Activated CD4-positive, CD25-positive, alpha-beta regulatory T cell (primary cell): ENCODE data around the gene PLEKHA5.

Source experiments
- DNase-seq, 4 experiments: peaks; one replicate each; lab custom pipeline; 2025; lab: John Stamatoyannopoulos, UW

The PLEKHA5 gene

DNA sequence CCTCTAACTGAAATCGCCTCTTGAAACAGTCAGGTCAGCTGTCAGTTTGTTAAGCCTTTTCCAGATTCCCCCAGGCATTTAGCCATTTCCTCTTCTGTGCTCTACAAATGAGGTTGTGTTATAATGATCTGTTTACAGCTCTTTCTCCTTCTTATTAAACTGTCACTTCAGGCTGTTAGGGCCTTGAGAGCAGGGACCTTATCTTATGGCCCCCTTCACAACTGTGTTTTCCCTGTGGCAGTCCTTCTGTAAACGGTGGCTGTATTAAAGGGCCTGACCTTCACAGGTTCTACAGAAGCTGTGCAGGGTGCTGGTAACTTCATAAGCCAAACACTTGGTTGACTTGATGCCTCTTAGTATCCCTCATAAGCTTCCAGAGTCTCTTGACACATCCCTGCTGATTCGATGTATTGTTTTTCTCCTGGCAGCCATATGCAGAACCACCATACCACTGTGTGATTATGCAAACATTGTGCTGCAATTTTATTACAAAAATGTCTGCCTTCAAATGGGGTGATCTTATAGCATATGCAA is 104.7 kb downstream of the PLEKHA5 start:
- DNase-seq: no peak

DNA sequence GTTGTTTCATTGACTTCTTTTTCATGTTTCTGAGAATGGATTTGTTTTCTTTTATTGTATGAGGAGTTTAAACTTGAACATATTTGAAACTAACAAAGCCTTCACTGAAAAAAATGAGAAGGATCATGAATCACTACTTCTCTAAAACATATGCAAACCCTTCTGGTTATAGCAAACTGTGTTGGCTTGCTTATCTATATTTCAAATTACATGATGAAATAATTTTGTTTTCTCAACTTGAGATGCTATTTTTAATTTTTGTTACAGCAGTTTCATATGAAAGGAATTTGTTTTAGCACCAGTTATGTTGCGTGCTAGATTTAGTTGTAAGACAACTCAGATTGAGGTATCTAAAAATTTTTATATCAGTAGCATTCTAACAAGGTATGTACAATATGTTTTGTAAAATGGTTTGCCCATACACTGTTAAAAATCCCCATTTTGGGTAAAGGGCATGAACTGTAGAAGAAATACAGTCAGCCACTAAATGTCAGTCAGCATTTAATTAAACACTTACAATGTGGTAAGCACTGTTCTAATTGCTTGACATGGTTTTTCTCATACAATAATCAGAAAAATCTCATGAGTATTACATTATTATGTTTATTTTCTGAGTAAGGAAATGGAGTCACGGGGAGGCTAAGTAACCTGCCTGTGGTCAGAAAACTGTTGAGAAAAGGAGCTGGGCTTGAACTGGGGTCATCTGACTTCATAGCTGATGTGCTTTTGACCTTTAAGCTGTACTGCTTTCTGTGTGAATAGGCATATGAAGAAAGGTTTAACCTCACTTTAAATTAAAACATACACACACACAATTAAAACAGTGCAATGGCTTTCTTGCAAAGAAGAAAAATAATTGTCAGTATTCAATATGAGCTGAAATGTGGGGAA is 105.7 kb downstream of the PLEKHA5 start:
- no peak for DNase-seq

DNA sequence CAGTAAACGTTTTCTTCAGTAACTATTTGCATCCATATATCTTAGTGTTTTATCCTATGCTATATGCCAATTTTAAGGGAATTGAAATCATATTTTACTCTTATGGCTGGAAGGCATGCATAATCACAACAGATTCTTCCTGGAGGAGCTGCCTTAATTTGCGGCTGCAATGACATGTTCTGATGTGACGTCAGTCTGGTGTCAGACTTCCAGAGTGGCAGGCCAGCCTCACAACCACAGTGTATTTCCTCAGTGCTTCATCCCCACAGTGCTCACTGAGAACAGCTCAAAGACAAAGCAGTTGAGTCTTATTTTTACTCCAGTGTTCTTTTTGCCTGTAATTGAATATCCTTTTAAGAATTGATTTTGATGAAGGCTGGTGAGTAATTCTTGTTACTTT is 107.1 kb downstream of the PLEKHA5 start:
- DNase-seq: no peak

DNA sequence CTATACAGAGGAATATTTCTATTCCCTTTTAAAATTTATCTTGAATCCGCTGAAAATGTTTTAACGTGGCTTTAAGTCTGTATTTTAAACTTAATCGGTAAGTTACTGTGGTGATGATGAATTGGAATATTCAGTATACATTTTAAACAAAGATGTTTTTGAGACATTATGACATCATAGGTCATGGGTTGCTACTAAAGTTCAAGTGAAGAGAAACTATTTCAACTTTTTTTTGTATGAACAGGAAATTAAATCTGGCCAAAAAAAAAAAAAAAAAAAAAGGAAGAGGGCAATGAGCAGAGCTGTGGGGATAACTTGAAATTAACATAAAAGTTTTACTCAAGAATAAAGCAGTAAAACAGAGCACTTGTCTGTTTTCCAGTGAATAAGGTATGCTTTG is 109.0 kb downstream of the PLEKHA5 start:
- DNase-seq: no peak

DNA sequence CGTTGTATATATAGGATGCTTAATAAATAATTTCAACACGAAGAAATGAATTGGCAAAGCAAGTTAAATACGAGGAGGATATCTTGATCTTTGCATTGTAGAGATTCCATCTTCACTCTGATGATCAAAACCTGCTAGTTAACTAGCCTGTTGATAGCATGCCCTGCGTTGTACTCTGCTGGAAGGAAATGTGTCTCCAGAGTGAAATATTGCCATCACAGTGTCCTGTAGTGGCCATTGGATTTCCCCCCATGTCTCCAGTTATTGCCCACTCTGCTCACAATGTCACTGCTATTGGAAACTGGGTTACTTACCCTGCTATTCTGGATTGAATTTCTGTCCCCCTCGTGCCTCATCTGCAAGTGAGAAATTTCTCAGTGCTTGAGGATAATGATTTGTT is 109.6 kb downstream of the PLEKHA5 start:
- no peak for DNase-seq

DNA sequence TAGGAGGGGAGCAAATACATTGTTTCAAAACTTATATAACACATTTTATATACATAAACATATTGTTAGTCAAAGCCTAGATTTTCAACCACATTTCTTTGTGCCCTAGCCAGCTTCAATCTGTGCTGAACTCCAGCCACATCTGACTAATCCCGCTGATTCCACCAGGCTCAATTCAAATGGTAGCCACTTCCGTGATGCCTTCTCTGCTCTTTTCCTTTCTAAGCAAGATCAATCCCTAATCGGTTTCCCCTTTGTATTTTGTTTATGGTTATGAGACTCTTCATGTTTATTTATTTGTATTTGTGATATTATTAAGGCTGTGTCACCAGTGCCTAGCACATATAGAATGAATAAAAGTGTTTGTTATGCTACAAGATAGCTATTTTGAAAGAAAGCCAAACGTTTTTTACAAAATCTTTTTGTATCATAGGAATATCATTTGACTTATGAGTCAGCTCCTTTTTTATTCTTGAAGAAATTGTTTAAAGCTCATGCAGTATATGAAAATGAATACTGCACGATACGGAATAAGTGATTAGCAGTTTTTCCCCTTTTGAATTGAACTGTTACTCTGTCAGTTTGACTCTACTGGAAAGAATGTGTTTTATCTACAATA is 110.2 kb downstream of the PLEKHA5 start:
- DNase-seq: no peak

DNA sequence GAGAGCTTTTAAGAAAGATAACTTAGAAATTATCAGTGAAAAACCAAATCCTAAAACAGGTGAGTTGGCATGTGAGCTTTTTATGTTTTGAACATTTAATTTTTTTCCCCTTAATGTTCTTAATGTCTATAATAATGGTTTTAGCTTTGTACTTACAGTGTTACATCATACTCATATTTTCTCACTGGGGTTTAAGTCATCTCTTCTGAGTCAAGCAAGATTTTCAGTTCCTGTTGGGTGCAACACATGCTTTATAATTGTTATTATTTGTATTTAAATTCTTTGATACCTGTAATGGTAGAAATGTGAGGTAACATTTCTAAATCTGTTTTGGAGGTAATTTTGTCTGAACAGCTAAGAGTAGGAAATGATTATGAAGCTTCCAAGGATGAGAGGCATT is 113.0 kb downstream of the PLEKHA5 start:
- no peak for DNase-seq

DNA sequence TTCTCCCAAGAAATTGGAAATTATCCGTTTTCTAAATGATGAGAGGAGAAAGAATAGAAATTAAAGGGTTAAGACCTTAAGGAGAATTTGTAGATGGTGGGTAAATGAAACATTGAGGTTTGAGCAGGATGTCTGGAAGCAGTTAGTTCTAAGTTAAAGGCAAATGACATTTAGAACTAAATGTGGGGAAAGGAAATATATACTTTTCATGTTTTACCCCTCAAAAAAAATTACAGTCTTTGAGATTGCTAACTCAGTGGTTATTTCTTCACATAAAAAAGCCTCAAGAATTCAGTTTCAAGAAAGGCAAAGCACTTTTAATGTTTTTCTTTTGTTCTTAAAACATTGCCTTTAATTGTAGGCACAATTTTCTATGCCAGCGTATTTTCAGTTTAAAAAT is 114.0 kb downstream of the PLEKHA5 start:
- DNase-seq: no peak

DNA sequence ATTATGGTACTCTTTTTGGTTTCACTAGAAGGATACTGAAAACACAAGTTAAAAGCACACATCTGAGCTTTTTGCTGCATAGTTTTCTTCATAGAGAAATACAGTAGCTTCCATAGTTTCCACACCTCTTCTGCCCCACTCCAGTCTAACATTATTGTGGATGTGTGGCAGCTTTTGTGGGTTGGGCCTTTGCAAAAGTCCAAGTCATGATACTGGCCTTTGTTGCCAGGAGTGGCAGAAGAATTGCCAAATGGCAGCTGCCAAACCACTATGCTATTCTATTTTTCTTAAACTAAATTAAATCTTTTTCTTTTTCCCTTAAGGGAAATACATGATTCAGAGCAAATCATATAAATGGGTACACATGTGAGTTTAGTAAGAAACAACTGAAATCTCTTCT is 114.8 kb downstream of the PLEKHA5 start:
- DNase-seq: no peak

DNA sequence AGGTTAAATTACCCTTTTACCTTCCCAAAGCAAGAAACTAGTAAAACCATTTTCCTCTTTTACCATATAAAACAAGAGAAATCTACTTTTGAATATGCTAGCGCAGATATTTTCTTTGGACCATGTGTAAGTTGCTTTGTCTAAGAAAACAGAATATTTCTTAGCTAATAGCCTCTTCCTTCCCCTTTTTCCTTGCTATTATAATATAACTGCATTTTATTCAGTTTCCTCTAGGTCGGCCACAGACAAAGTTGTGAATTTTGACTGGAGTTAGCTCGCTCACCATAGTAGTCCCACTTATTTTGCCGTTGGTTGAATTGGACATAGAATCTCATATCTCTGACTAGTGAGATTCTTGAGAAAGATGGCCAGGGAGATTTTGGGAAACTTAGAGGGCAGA is 115.6 kb downstream of the PLEKHA5 start:
- DNase-seq: no peak

DNA sequence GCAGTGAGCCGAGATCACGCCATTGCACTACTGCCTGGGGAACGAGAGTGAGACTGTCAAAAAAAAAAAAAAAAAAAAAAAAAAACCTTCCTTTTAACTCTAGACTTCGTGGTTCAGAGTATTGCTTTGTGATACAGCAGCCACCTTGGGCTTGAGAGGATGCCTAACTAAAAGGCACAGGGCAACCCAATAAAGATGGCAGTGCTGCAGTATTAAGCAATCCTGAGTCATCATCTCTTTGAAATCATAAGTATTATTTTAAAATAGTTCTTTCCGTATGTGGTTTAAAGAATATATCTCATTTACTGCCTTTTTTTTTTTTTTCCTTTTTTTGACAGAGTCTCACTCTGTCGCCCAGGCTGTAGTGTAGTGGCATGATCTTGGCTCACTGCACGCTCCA is 116.1 kb downstream of the PLEKHA5 start:
- no peak for DNase-seq

DNA sequence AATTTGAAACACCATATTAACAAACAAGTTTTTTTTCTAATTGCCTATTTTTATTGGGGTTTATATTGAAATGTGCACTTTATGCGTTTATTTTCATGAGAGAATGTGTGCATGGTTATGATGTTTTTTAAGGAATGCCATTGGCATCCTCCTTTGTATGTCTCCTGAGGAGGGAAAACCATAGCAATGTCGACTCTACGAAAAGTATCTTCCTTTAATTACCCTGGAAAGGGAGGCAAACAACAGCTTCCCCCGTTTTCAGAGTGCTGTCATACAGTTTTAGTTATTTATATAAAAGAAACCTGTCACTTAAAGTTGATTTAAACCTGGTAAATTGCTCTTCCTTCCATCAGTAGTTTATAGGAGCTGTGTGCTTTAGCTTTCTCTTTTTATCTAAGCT is 117.4 kb downstream of the PLEKHA5 start:
- no peak for DNase-seq

DNA sequence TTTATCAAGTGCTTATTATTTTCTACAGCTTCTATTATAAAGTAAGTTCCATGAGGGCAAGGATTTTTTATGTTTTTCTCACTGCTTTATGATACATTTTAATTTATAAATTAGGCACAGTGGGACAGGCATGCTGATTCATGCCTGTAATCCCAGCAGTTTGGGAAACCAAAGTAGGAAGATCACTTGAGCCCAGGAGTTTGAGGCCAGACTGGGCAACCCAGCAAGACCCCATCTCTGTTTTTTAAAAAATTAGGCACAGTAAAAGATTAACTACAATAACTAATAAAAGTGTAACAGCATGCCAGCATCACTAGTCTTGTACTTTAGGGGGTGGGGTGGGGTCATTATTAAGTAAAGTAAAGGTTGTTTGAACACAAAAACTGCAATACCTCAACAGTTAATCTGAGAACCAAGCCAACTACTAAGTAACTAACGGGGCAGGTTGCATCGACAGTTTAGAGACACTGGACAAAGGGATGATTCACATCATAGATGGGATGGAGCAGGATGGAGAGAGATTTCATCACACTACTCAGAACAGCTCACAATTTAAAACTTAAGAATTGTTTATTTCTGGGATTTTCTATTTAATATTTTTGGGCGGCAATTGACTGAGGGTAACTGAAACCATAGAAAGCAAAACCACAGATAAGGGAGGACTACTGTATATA is 119.5 kb downstream of the PLEKHA5 start:
- DNase-seq: no peak

DNA sequence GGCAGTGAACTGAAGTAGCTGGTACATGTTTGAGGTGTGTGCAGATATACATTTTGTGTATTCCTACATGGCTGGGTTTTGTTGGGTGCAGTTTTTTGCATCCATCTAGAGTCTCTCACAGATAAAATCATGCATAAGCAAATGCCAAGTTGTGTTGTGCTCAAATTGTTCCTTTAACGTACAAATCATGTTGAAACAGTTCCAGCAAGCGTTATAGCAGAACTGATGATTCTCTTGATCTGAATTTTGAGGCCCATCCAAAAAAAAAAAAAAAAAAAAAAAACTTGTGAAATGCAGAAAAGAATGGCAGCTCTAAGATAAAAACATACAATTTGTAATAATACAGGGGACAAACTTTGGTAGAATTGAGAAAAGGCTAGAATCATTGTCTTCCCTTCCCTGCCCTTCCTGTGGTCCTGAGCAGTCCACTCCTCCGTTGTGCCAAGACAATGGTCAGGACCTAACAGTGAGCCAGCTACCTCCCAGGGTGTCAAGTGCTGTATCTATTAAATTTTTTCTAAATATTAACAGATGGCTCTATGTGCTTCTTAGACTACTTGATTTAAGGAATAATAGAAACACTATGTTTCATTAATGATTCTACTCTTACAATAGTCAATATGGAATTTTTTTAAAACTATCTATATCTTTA is 122.1 kb downstream of the PLEKHA5 start:
- DNase-seq: no peak

DNA sequence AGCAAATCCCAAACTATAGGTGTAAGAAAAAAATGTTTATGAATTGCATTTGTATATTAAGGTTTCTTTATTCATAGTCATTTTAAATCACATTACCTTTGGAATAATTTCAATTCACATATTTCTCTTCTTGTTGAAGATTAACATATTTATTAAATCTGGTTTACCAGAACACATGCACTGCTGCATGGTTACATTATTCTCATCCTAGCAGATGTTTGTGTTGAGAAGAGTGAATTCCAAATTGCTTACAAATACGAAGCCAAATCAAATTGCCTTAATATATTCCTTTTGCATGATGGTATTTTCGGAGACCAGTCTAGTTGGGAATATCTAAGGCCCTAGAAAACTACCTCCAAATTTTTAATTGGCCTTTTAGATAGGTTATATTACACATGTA is 130.6 kb downstream of the PLEKHA5 start:
- DNase-seq: no peak

DNA sequence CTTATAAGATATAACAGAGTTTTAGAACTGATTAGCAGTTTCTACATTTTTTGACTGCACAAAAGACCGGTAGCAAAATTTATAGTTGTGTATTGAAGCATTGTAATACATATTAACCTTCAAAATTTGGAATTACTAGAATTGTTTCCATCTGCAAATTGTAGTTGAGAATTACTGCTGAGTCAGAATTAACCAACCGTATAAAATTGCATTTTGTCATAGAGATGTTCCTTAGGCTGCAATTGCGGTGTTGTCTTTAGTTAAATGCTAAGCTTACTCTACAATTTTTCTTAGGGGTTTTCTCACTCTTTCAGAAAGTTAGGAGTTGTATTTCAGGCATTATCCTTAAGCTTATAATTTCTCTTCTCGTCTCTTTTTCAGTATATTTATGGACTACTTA is 132.2 kb downstream of the PLEKHA5 start:
- no peak for DNase-seq

DNA sequence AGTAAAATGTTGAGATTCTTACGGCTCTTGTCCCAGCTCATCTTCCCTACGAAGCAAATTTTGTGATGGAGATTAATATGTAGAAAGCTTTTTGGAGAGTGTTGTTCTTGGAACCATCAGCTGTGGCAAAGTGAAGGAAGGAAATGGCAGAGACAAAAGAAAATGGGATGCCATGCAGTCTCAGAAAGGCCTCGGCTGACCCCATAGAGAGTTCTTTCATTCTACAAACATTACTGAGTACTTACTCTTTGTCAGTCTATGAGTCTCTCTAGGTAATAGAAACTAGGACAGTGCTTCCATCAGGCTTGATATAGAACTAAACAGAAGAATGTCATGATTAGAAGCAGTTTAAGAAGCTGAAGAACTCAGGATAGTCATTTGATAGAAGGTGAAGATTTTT is 134.1 kb downstream of the PLEKHA5 start:
- DNase-seq: no peak

DNA sequence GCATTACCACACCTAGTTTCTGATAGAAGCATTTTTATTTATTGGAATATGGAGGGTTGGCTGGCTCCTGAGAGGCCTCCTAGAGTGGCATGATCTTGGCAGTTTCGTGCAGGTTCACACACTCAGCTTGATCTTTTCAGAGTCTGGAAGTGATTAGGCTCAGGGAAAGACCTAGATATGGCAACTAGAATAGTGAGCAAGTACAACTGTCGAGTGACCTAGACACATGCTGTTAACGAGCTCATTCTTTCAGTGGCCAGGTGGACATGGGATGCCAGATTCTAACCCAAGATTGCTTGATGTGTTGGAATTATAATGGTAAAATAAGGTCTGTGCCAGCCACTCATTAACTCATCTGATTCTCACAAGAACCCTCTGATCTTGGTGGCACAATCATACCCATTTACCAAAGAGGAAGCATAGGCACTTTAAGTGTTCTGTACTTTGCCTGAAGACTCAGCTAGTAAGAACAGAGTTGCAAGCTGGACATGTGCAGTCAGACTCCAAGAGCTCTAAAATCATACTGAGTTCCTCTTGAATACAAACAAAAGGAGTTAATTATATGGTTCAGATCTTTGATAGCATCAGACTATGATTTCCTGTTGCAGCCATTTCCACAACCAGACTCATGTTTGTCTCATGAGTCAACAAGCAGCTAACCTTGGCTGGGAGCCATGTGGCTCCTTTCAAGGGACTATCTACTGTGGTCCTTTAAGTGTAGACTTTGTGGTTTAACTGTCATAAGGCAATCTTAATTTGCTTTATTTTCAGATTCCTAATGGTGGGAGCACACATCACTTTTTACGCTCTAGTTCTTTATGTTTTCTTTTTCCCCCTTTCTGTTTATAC is 144.2 kb downstream of the PLEKHA5 start:
- no peak for DNase-seq

DNA sequence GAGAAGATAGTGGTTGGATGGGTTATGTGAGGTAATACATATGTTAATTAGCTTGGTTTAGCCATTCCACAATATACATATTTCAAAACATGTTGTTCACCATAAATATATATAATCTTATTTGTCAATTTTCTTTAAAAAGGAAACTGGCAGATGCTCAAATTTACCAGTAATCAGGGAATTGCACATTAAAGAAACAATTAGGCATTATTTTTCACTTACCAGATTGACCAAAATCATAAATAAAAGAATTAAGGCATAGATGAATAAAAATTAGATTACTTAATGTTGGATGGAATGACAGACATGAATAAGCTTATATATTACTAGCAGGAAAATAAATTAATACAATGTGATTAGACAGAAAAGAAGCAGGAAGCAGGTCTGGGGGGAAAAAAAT is 147.2 kb downstream of the PLEKHA5 start:
- DNase-seq: no peak

DNA sequence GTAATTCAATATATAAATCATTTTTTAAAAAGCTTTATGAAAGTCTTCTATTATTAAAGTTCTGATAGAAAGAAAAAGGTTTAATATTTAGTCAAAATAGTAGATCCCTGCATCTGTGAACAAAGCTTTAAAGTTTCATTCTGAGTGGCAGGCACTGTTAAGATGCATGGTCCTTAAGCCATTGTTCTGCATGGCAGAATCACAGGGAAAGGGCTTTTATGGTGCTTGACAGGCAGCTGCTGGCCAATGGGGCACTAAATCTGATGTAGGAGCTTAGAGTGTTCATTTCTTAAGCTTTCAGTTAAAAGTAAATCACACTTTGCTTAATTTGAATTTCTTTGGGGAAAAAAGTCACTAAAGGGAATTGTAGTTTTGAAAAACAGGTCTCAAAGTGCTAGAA is 148.2 kb downstream of the PLEKHA5 start:
- DNase-seq: no peak

DNA sequence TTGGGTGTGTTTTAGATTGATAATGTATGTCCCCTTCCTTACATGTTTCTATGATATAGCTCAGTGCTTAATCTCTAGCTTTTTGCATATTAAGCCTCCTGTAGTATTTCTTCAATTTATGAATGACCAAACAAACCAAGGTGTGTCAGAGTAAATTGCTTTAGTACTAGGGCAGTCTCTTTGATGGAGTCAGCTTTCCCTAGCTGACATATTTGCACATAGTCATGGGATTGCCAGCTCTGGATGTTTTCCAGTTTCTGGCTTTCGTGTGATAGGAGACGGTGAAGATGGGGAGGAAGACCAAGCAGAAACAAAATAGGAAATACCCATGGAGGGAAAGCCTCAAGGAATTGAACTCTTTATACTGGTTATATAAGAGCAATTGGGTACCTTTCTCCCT is 148.9 kb downstream of the PLEKHA5 start:
- no peak for DNase-seq
